Pancreas (tissue), 10 donors: Measurements from ENCODE around the gene TBX22. TPM values are rescaled to one million over a fixed set of nuclear protein-coding genes. Genes with fewer than 3 reads are reported as not detected.

Experiments
- ATAC-seq, 4 donors: fragments of 200-7000 bp; cut with Tn5 transposase; one replicate each; pipeline versions ENCODE4 v1.8.0 to v1.9.1; 2020; ENCODE audit warnings: mild to moderate bottlenecking in 4 of 4, moderate library complexity in 4 of 4
- DNase-seq, 6 donors: peaks; one replicate each; pipeline ENCODE4 v3.0.0-alpha.2; 2020
- FAIRE-seq: peaks from 2 replicates; lab custom pipeline; 2012; peaks lifted over from hg19 to GRCh38; lab: Jason Lieb, UNC
- H3K27ac ChIP-seq, 4 donors: fragments of 200-600 bp; sonication (generic); 1 replicate in 3 of 4; 2 replicates in 1 of 4; pipeline versions ENCODE4 v1.5.0 to v1.8.0; 2020
- H3K27me3 ChIP-seq, 4 donors: fragments of 200-600 bp; one replicate each; pipeline ENCODE4 v1.8.0; 2021
- H3K36me3 ChIP-seq, 3 donors: fragments of 200-600 bp; sonication (generic) in 1 of 3; one replicate each; pipeline versions ENCODE4 v1.5.0 to v1.8.0; 2020 to 2021
- H3K4me1 ChIP-seq, 3 donors: fragments of 200-600 bp; one replicate each; pipeline ENCODE4 v1.8.0; 2021
- H3K4me3 ChIP-seq, 4 donors: fragments of 200-600 bp; sonication (generic) in 2 of 4; one replicate each; pipeline versions ENCODE4 v1.5.0 to v1.8.0; 2020 to 2021
- H3K9me3 ChIP-seq, 4 donors: fragments of 200-600 bp; one replicate each; pipeline ENCODE4 v1.8.0; 2021
- WGBS, 2 donors: extraction: QIAGEN DNeasy Blood & Tissue Kit; methylation state at CpG; one replicate each; pipeline ENCODE4 v1.1.7; 2013; 5-methylcytosine and 5-hydroxymethylcytosine counted together
- intact Hi-C, 3 donors: fragments of 100-400 bp; cut with DNase I; formaldehyde crosslinking; loops; one replicate each; pipeline versions ENCODE4 v1.11.1 to v1.14.2; 2022
- polyA plus RNA-seq, 2 donors: library from polyadenylated mRNA; stranded (reverse); fragments of 200-250 nt; gene quantifications; one replicate each; pipeline ENCODE4 v1.2.3, GENCODE V29; 2013
- total RNA-seq, 6 donors: library from RNA; stranded (reverse); fragmentation: NEBNext Ultra II Directional in 4 of 6; extraction: Animal tissue kit (Norgen Biotek cat#: 25700) in 4 of 6; gene quantifications; one replicate each; pipeline versions ENCODE4 v1.2.1 to v1.2.4, GENCODE V29; 2021 to 2023
- TF ChIP-seq, protein P1 (sequence below), 4 donors: fragments of 200-600 bp; sonication (generic) in 3 of 4; IDR thresholded peaks; one replicate each; pipeline versions ENCODE4 v1.5.0 to v1.8.0; 2021; ENCODE audit warnings: antibody characterized with exemption in 4 of 4
- donor health status: healthy with polysubstance abuse.
- donor health status: DM: no; HTN: no; CAD: no; lungs with moderate emphysema.
- donor health status: DM: no; HTN: no; CAD: no.
- donor health status: control.
- donor health status: control.
- donor health status: Bipolar disorder and iron deficiency.
- donor health status: DM: yes; HTN: yes; CAD: no.
- donor health status: DM: no; HTN: no; CAD: no.
- donor health status: DM: no; HTN: no; CAD: no.
- donor health status: DM: yes; HTN: yes; CAD: no.

The TBX22 gene, protein sequence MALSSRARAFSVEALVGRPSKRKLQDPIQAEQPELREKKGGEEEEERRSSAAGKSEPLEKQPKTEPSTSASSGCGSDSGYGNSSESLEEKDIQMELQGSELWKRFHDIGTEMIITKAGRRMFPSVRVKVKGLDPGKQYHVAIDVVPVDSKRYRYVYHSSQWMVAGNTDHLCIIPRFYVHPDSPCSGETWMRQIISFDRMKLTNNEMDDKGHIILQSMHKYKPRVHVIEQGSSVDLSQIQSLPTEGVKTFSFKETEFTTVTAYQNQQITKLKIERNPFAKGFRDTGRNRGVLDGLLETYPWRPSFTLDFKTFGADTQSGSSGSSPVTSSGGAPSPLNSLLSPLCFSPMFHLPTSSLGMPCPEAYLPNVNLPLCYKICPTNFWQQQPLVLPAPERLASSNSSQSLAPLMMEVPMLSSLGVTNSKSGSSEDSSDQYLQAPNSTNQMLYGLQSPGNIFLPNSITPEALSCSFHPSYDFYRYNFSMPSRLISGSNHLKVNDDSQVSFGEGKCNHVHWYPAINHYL
- total RNA-seq (not detected), polyA plus RNA-seq (not detected)

DNA sequence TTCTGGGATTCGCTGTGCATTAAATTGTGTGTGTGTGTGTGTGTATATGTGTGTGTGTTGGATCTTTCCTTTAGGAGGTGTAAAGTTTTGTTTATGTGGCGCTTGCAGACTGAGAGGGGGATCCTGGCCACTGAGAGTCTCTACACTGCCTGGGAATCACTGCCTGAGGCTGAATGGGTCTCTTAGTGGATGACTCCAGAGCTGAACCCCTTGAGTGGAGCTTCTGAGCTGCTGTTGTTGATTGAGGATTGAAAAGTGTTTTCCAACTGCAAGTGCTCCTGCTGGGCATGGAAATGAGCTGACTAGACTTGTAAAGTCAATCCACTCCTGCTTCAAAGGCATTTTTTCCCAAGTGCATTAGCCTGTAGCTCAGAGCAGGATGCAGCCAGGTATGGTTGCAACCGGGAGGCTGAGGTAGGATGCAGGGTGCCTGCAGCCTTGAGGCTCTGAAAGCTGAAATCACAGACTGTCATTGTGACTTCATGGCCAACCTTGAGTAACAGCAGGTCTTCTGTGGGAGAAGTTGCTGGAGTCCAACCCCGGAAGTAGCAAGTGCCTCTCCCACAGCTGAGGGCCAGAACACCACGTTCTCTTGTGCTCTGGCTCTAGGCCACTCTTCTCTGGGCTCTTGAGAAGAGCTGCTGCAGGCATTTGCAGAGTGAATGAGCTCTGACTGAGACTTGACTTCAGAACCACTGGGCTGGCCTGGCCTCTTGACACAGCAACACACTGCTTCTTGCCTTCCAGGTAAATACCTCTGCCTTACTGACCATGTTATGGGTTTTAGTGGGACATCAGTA lies at the start of gene TBX22:
Gene TBX22, plus strand, starts transcription at position 613 of the 800 bp plus-strand sequence. CDS start 7,517 bp downstream, outside the sequence.
- no peak within 1 kb of the TSS for H3K4me3 ChIP-seq
- peaks cover 0 to 9% (median 6%) of the 10 kb centered on the region in 4 donors for H3K27me3 ChIP-seq
- TF ChIP-seq, protein P1, sequence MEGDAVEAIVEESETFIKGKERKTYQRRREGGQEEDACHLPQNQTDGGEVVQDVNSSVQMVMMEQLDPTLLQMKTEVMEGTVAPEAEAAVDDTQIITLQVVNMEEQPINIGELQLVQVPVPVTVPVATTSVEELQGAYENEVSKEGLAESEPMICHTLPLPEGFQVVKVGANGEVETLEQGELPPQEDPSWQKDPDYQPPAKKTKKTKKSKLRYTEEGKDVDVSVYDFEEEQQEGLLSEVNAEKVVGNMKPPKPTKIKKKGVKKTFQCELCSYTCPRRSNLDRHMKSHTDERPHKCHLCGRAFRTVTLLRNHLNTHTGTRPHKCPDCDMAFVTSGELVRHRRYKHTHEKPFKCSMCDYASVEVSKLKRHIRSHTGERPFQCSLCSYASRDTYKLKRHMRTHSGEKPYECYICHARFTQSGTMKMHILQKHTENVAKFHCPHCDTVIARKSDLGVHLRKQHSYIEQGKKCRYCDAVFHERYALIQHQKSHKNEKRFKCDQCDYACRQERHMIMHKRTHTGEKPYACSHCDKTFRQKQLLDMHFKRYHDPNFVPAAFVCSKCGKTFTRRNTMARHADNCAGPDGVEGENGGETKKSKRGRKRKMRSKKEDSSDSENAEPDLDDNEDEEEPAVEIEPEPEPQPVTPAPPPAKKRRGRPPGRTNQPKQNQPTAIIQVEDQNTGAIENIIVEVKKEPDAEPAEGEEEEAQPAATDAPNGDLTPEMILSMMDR (IDR thresholded peaks at IDR 0.05): no peak
- WGBS, 2 donors: 26 to 48% methylated on average over 5 of the region's 5 CpGs
- intact Hi-C loops: no loop called here
- no peak for DNase-seq
- no peak for ATAC-seq
- no peak within 1 kb of the TSS for H3K27ac ChIP-seq
- no peak for FAIRE-seq
- H3K4me1 ChIP-seq: no peaks in the 10 kb centered on the region
- H3K9me3 ChIP-seq: no peaks in the 10 kb centered on the region
- no peaks in the 10 kb centered on the region for H3K36me3 ChIP-seq

DNA sequence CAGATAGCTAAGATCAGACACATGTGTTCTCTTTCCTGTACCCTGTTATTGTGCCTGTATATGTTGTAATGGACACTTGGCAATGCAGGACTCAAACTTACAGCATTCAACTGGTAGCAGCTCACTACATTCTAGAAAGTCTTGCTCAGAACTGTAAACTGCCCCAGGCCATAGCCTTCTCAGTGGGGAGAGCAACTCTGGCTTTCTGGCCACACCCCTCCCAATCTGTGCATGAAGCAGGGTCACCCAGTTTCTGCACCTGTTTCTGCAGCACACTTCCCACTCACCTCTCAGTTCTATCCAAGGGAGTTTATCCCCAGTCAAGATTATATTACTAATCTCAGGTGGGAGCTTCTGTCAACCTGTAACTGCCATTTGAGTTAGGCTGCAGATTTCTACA lies 38.9 kb upstream of the TBX22 start:
- Histone ChIP-seq H3K9me3 (no peaks in the 10 kb centered on the region), H3K27ac (no peak overlapping the region), H3K36me3 (no peaks in the 10 kb centered on the region), H3K4me1 (no peaks in the 10 kb centered on the region), H3K4me3 (no peak overlapping the region), H3K27me3 (no peaks in the 10 kb centered on the region)
- ATAC-seq (no peak), DNase-seq (no peak), FAIRE-seq (no peak)
- intact Hi-C loops: no loop called here
- TF ChIP-seq, protein P1 (IDR thresholded peaks at IDR 0.05): no peak

DNA sequence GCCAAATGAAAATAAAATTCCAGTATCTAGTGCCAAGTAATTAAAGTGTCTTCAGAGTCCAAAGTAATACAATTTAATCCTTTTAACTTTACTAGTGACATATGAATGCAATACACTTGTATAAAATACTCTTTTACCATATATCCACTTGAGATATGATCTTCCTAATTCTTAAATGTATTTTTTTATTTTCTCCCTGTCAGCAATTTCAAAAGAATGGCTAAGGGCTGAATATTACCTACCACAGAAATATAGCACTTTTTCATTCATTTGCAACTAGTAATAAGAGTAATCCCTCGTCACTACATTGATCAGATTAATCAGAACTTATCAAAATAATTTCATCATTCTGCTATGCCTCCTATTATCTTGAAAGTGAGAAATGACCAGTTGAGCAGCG lies 10.1 kb upstream of the TBX22 start:
- DNase-seq: no peak
- no peak for ATAC-seq
- H3K27ac ChIP-seq: no peak overlapping the region
- H3K9me3 ChIP-seq: no peaks in the 10 kb centered on the region
- H3K4me3 ChIP-seq: no peak overlapping the region
- no peaks in the 10 kb centered on the region for H3K36me3 ChIP-seq
- intact Hi-C loops: no loop called here
- H3K4me1 ChIP-seq: no peaks in the 10 kb centered on the region
- no peak for FAIRE-seq
- peaks cover 0 to 3% (median 1%) of the 10 kb centered on the region in 4 donors for H3K27me3 ChIP-seq
- TF ChIP-seq, protein P1 (IDR thresholded peaks at IDR 0.05): no peak
- WGBS, 2 donors: 22 to 24% methylated on average over 2 of the region's 2 CpGs

DNA sequence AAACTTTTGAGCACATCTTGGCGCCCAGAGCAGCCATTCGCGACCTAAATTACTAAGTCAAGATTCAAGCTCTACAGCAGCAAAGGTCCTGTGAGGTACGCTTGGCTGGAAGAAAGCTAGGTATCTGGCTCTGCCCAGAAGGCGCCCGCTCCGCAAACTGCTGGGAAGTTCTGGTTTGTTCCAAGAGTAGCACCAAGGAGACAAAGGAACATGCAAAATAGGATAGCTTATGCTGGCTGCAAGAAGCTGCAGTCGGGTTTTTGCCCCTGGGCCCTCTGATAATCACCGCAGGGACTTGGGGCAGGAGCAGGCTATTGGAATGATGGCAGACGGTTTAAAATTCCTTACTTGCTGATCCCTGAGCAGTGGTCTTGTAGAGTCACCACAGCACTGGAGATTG lies 3.0 kb upstream of the TBX22 start:
- no peaks in the 10 kb centered on the region for H3K36me3 ChIP-seq
- intact Hi-C loops: no loop called here
- no peak overlapping the region for H3K4me3 ChIP-seq
- no peaks in the 10 kb centered on the region for H3K4me1 ChIP-seq
- DNase-seq (no peak), ATAC-seq (no peak), FAIRE-seq (no peak)
- H3K27ac ChIP-seq: no peak overlapping the region
- H3K27me3 ChIP-seq: peaks cover 0 to 7% (median 3%) of the 10 kb centered on the region in 4 donors
- 55 to 60% methylated on average over 10 of the region's 10 CpGs for WGBS, 2 donors
- TF ChIP-seq, protein P1 (IDR thresholded peaks at IDR 0.05): no peak
- no peaks in the 10 kb centered on the region for H3K9me3 ChIP-seq
